Measurements from ENCODE around the gene TMEM217. TPM values are rescaled to one million over a fixed set of nuclear protein-coding genes. Genes with fewer than 3 reads are reported as not detected.

TMEM217 gene
- total and polyA plus RNA-seq, 2 of the 4 experiments (the other 2 are of a cell fraction) = 1.4 to 3.5 TPM

GRCh38 chr6:37298958-37299357 lies 41.0 kb upstream of the TMEM217 start:
- Histone ChIP-seq H3K56ac (ENCODE audit: extremely low read depth, insufficient read depth, low read length) (no peak overlapping the region), H2AK9ac (replicated peaks; ENCODE audit: low read depth, low read length, poor library complexity) (no peak overlapping the region), H4K5ac (ENCODE audit: low read depth, low read length) (no peak overlapping the region), H3K9me1 (ENCODE audit: insufficient read depth, low read length) (peaks cover 3% of the 10 kb centered on the region; the same call in 1 of the 2 replicates), H3K27ac (ENCODE audit: insufficient read depth, low read length) (no peak overlapping the region), H3K9me3 (ENCODE audit: control insufficient read depth, insufficient read depth, low read length) (0 out of 2 replicates have a peak, but pooled peaks cover 1% of the 10 kb centered on the region), H3K14ac (replicated peaks; ENCODE audit: low read depth, low read length) (no peak overlapping the region), H2BK120ac (ENCODE audit: low read depth, low read length) (no peak overlapping the region), H3K36me3 (ENCODE audit: control insufficient read depth, insufficient read depth, low read length) (peaks cover 23% of the 10 kb centered on the region), H3K4ac (ENCODE audit: low read depth, low read length) (no peak overlapping the region), H3K23ac (ENCODE audit: low read depth, low read length) (no peak overlapping the region), H3K27me3 (ENCODE audit: control insufficient read depth, insufficient read depth, low read length) (no peaks in the 10 kb centered on the region), H2BK15ac (ENCODE audit: low read depth, low read length) (no peak overlapping the region), H3K18ac (ENCODE audit: low read depth, low read length) (no peak overlapping the region), H3K79me1 (ENCODE audit: low read depth in 1 of 2, low read length in 2 of 2) (0 out of 4 replicates have a peak, but pooled peaks cover 0 to 6% of the 10 kb centered on the region in 2 experiments), H3K4me2 (ENCODE audit: low read depth, low read length) (no peak overlapping the region), H4K8ac (ENCODE audit: low read depth in 2 of 2, low read length in 2 of 2) (no peak overlapping the region), H3K9ac (ENCODE audit: low read depth, low read length) (no peak overlapping the region), H4K20me1 (ENCODE audit: insufficient read depth, low read length) (no peaks in the 10 kb centered on the region), H3K4me1 (ENCODE audit: control insufficient read depth, insufficient read depth, low read length) (no peaks in the 10 kb centered on the region), H2BK20ac (ENCODE audit: low read depth, low read length) (no peak overlapping the region), H2AFZ (replicated peaks; ENCODE audit: low read length, poor library complexity) (no peak overlapping the region), H4K91ac (ENCODE audit: insufficient read depth, low read depth, low read length) (no peak overlapping the region), H2AK5ac (ENCODE audit: low read depth, low read length) (no peak overlapping the region), H2BK5ac (ENCODE audit: low read depth, low read length, poor library complexity, severe bottlenecking) (no peak overlapping the region), H3K4me3 (ENCODE audit: insufficient read depth, low read depth, low read length) (no peak overlapping the region)
- dilution Hi-C loops (cut with HindIII; ENCODE audit: low sequenced_read_pairs, unreplicated experiment) (no loop called here), intact Hi-C loops (cut with micrococcal nuclease) (no loop called here), in situ Hi-C loops (cut with MboI; ENCODE audit: low sequenced_read_pairs) (no loop called here)
- BruUV-seq (replicated peaks) = no TSS peak
- TF ChIP-seq RAD21 (IDR thresholded peaks at IDR 0.05; ENCODE audit: low read length) (no peak), CTCF (conservative IDR thresholded peaks at IDR 0.05; ENCODE audit: low read depth, low read length) (no peak), POLR2A (IDR thresholded peaks at IDR 0.05; ENCODE audit: low read depth, low read length) (no peak), SMC3 (IDR thresholded peaks at IDR 0.05; ENCODE audit: low read depth, low read length) (no peak), MAZ (IDR thresholded peaks at IDR 0.05; ENCODE audit: borderline replicate concordance, low read depth, low read length) (no peak), RCOR1 (IDR thresholded peaks at IDR 0.05; ENCODE audit: insufficient replicate concordance, low read length) (no peak), BHLHE40 (IDR thresholded peaks at IDR 0.05; ENCODE audit: low read depth, low read length) (no peak), NFE2L2 (IDR thresholded peaks at IDR 0.05; ENCODE audit: low read depth, low read length) (no peak), MXI1 (IDR thresholded peaks at IDR 0.05; ENCODE audit: borderline replicate concordance, low read depth, low read length) (no peak), MAFK (IDR thresholded peaks at IDR 0.05; ENCODE audit: low read depth, low read length) (no peak), CHD1 (IDR thresholded peaks at IDR 0.05; ENCODE audit: low read depth, low read length) (no peak), FOS (IDR thresholded peaks at IDR 0.05; ENCODE audit: low read depth, low read length) (no peak), CEBPB (IDR thresholded peaks at IDR 0.05; ENCODE audit: low read depth, low read length) (no peak), ELK1 (IDR thresholded peaks at IDR 0.05; ENCODE audit: borderline replicate concordance, low read depth, low read length) (no peak)
- ATAC-seq (ENCODE audit: low read depth) (no peak), DNase-seq (no peak)
- ChIA-PET CTCF (interaction anchor here (0.9 kb wide), 1 partner anchor 25 kb away, joined by 3 read pairs; no protein-coding TSS in a partner anchor), POLR2A (ENCODE audit: unreplicated experiment) (no interaction called here)

Measured in IMR-90 (cell line).